Nephron progenitor cell (in vitro differentiated cells): ENCODE measurements around the gene GNGT2.

Experiments
- DNase-seq: peaks from one replicate; pipeline ENCODE4 v3.0.0; 2021
- H3K27ac Mint-ChIP-seq: 2 replicates; pipeline ENCODE4 v1.8.0; 2021; ENCODE audit warnings: mild to moderate bottlenecking, moderate library complexity, mixed read lengths
- H3K27me3 Mint-ChIP-seq: 2 replicates; pipeline ENCODE4 v1.8.0; 2021; ENCODE audit warnings: mild to moderate bottlenecking, low read depth, mixed read lengths; ENCODE audit not compliant: poor library complexity
- H3K36me3 Mint-ChIP-seq: 2 replicates; pipeline ENCODE4 v1.8.0; 2021; ENCODE audit warnings: low read depth, mixed read lengths
- H3K4me1 Mint-ChIP-seq: 2 replicates; pipeline ENCODE4 v1.8.0; 2021; ENCODE audit warnings: mixed read lengths
- H3K4me3 Mint-ChIP-seq: 2 replicates; pipeline ENCODE4 v1.8.0; 2021; ENCODE audit warnings: mild to moderate bottlenecking, moderate library complexity, mixed read lengths
- H3K9me3 Mint-ChIP-seq: 2 replicates; pipeline ENCODE4 v1.8.0; 2021; ENCODE audit warnings: mild to moderate bottlenecking, moderate library complexity, mixed read lengths
- TF ChIP-seq, protein P1 (sequence below): fragments of 200-600 bp; sonication (generic); IDR thresholded peaks from 2 replicates; pipeline ENCODE4 v1.5.0; 2021; ENCODE audit warnings: antibody characterized with exemption

Gene GNGT2

GRCh38 chr17:49157784-49158183 is 52.6 kb downstream of the GNGT2 start:
- no peak for DNase-seq

GRCh38 chr17:49156256-49156655 is 54.1 kb downstream of the GNGT2 start:
- DNase-seq, result no peak
- no peak overlapping the region for H3K4me3 Mint-ChIP-seq
- peaks cover 5% of the 10 kb centered on the region for H3K9me3 Mint-ChIP-seq
- no peaks in the 10 kb centered on the region for H3K36me3 Mint-ChIP-seq
- TF ChIP-seq, protein P1, sequence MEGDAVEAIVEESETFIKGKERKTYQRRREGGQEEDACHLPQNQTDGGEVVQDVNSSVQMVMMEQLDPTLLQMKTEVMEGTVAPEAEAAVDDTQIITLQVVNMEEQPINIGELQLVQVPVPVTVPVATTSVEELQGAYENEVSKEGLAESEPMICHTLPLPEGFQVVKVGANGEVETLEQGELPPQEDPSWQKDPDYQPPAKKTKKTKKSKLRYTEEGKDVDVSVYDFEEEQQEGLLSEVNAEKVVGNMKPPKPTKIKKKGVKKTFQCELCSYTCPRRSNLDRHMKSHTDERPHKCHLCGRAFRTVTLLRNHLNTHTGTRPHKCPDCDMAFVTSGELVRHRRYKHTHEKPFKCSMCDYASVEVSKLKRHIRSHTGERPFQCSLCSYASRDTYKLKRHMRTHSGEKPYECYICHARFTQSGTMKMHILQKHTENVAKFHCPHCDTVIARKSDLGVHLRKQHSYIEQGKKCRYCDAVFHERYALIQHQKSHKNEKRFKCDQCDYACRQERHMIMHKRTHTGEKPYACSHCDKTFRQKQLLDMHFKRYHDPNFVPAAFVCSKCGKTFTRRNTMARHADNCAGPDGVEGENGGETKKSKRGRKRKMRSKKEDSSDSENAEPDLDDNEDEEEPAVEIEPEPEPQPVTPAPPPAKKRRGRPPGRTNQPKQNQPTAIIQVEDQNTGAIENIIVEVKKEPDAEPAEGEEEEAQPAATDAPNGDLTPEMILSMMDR, result no peak
- no peaks in the 10 kb centered on the region for H3K4me1 Mint-ChIP-seq
- H3K27me3 Mint-ChIP-seq, result peaks cover 58% of the 10 kb centered on the region
- no peak overlapping the region for H3K27ac Mint-ChIP-seq

More at GRCh38 chr17:49157784-49158183, 52.6 kb downstream of the GNGT2 start:
- Mint-ChIP-seq H3K4me1 (no peaks in the 10 kb centered on the region), H3K36me3 (no peaks in the 10 kb centered on the region), H3K27me3 (peaks cover 64% of the 10 kb centered on the region), H3K9me3 (peaks cover 5% of the 10 kb centered on the region), H3K4me3 (no peak overlapping the region), H3K27ac (no peak overlapping the region)
- TF ChIP-seq, protein P1, result no peak
